Colonic mucosa (tissue), 4 donors: Measurements from ENCODE around the gene HAAO. TPM values are rescaled to one million over a fixed set of nuclear protein-coding genes. Genes with fewer than 3 reads are reported as not detected.

Source experiments
- DNase-seq: peaks from one replicate; pipeline ENCODE4 v3.0.0-alpha.2; 2020
- H3K27ac ChIP-seq: fragments of 200-600 bp; one replicate; pipeline ENCODE4 v1.8.0; 2021
- H3K27me3 ChIP-seq: fragments of 200-600 bp; one replicate; pipeline ENCODE4 v1.8.0; 2021
- H3K36me3 ChIP-seq: fragments of 200-600 bp; one replicate; pipeline ENCODE4 v1.8.0; 2021
- H3K4me1 ChIP-seq: fragments of 200-600 bp; one replicate; pipeline ENCODE4 v1.8.0; 2021; ENCODE audit warnings: mild to moderate bottlenecking
- H3K4me3 ChIP-seq: fragments of 200-600 bp; one replicate; pipeline ENCODE4 v1.8.0; 2021
- H3K9ac ChIP-seq, 2 donors: one replicate each; pipeline ENCODE4 v1.7.0; 2013; ENCODE audit warnings: control low read depth in 2 of 2, low read depth in 2 of 2, low read length in 2 of 2
- H3K9me3 ChIP-seq: fragments of 200-600 bp; one replicate; pipeline ENCODE4 v1.8.0; 2021
- CTCF ChIP-seq: fragments of 200-600 bp; IDR thresholded peaks from one replicate; pipeline ENCODE4 v1.8.0; 2022; ENCODE audit warnings: antibody characterized with exemption, mild to moderate bottlenecking
- intact Hi-C: fragments of 100-400 bp; cut with DNase I; formaldehyde crosslinking; loops from one replicate; pipeline ENCODE4 v1.14.1; 2022
- total RNA-seq, 2 donors: library from RNA; stranded (reverse); fragmentation: NEBNext Ultra II Directional in 1 of 2; extraction: Animal tissue kit (Norgen Biotek cat#: 25700) in 1 of 2; gene quantifications; one replicate each; pipeline ENCODE4 v1.2.1, GENCODE V29; 2021
- donor health status: healthy.
- donor health status: DM: no; HTN: no; CAD: no.
- donor health status: DM: no; HTN: no; CAD: no.

The HAAO gene
- total RNA-seq, 2 donors from 2014 or later = 8.2 to 17.8 TPM

GRCh38 chr2:42808301-42808700 lies 15.9 kb upstream of the HAAO start:
- DNase-seq = no peak
- H3K36me3 ChIP-seq = no peaks in the 10 kb centered on the region
- intact Hi-C loops = no loop called here
- no peak overlapping the region for H3K27ac ChIP-seq
- no peak for TF ChIP-seq CTCF
- peaks cover 7% of the 10 kb centered on the region for H3K4me1 ChIP-seq
- H3K27me3 ChIP-seq = no peaks in the 10 kb centered on the region
- no peak overlapping the region for H3K9ac ChIP-seq
- no peak overlapping the region for H3K4me3 ChIP-seq
- no peaks in the 10 kb centered on the region for H3K9me3 ChIP-seq

GRCh38 chr2:42806786-42807185 lies 14.4 kb upstream of the HAAO start:
- DNase-seq = no peak
- H3K27ac ChIP-seq = no peak overlapping the region
- no peak for TF ChIP-seq CTCF
- H3K4me3 ChIP-seq = no peak overlapping the region
- no peaks in the 10 kb centered on the region for H3K27me3 ChIP-seq
- intact Hi-C loops = no loop called here
- H3K4me1 ChIP-seq = peaks cover 7% of the 10 kb centered on the region
- no peak overlapping the region for H3K9ac ChIP-seq
- H3K9me3 ChIP-seq = no peaks in the 10 kb centered on the region
- no peaks in the 10 kb centered on the region for H3K36me3 ChIP-seq

- no peaks in the 10 kb centered on the region for H3K27me3 ChIP-seq
- TF ChIP-seq CTCF = no peak
- no peak overlapping the region for H3K4me3 ChIP-seq
- intact Hi-C loops = no loop called here
- no peak for DNase-seq
- no peaks in the 10 kb centered on the region for H3K36me3 ChIP-seq
- no peak overlapping the region for H3K9ac ChIP-seq
- no peak overlapping the region for H3K27ac ChIP-seq
- peaks cover 7% of the 10 kb centered on the region for H3K4me1 ChIP-seq
- H3K9me3 ChIP-seq = no peaks in the 10 kb centered on the region
Observed at GRCh38 chr2:42804891-42805290, 12.5 kb upstream of the HAAO start.

- intact Hi-C loops = no loop called here
- H3K27me3 ChIP-seq = no peaks in the 10 kb centered on the region
- peaks cover 5% of the 10 kb centered on the region for H3K4me1 ChIP-seq
- no peak overlapping the region for H3K27ac ChIP-seq
- H3K4me3 ChIP-seq = no peak overlapping the region
- H3K9me3 ChIP-seq = no peaks in the 10 kb centered on the region
- H3K9ac ChIP-seq = no peak overlapping the region
- no peak for DNase-seq
- H3K36me3 ChIP-seq = no peaks in the 10 kb centered on the region
- no peak for TF ChIP-seq CTCF
Observed at GRCh38 chr2:42804338-42804737, 12.0 kb upstream of the HAAO start.

- DNase-seq = no peak
- H3K27me3 ChIP-seq = no peaks in the 10 kb centered on the region
- intact Hi-C loops = no loop called here
- H3K9me3 ChIP-seq = no peaks in the 10 kb centered on the region
- H3K36me3 ChIP-seq = no peaks in the 10 kb centered on the region
- H3K27ac ChIP-seq = no peak overlapping the region
- no peak overlapping the region for H3K4me3 ChIP-seq
- no peaks in the 10 kb centered on the region for H3K4me1 ChIP-seq
- no peak for TF ChIP-seq CTCF
- no peak overlapping the region for H3K9ac ChIP-seq
Observed at GRCh38 chr2:42802150-42802549, 9.8 kb upstream of the HAAO start.

- no peaks in the 10 kb centered on the region for H3K9me3 ChIP-seq
- H3K4me3 ChIP-seq = no peak overlapping the region
- no peak for TF ChIP-seq CTCF
- no peaks in the 10 kb centered on the region for H3K36me3 ChIP-seq
- no peak overlapping the region for H3K27ac ChIP-seq
- H3K4me1 ChIP-seq = no peaks in the 10 kb centered on the region
- DNase-seq = no peak
- no peak overlapping the region for H3K9ac ChIP-seq
- intact Hi-C loops = no loop called here
- no peaks in the 10 kb centered on the region for H3K27me3 ChIP-seq
Observed at GRCh38 chr2:42801381-42801780, 9.0 kb upstream of the HAAO start.
